K562 (cell line): ENCODE measurements around the gene ZBTB14. TPM values are rescaled to one million over a fixed set of nuclear protein-coding genes. Genes with fewer than 3 reads are reported as not detected.

Experiments
- BACH1 ChIP-seq: fragments of 200-800 bp; sonication (Bioruptor generic); IDR thresholded peaks from 2 replicates; pipeline ENCODE4 v1.6.1; 2016; ENCODE audit warnings: missing genetic modification characterization, missing compliant biosample characterization
- BMI1 ChIP-seq: fragments of 150-350 bp; IDR thresholded peaks from 2 replicates; pipeline ENCODE4 v1.6.1; 2014; ENCODE audit warnings: low read length
- FIP1L1 ChIP-seq: fragments of 200-400 bp; formaldehyde crosslinking; IDR thresholded peaks from 2 replicates; pipeline ENCODE4 v1.6.1; 2018; ENCODE audit warnings: mild to moderate bottlenecking, low read depth, low read length; ENCODE audit not compliant: poor library complexity, severe bottlenecking
- GATAD2B ChIP-seq: fragments of 450-650 bp; IDR thresholded peaks from 2 replicates; pipeline ENCODE4 v1.6.1; 2017; ENCODE audit warnings: mild to moderate bottlenecking, borderline replicate concordance
- HNRNPLL ChIP-seq: fragments of 200-400 bp; formaldehyde crosslinking; IDR thresholded peaks from 2 replicates; pipeline ENCODE4 v1.6.1; 2017; ENCODE audit warnings: low read length, low read depth, mild to moderate bottlenecking; ENCODE audit not compliant: poor library complexity, severe bottlenecking
- ILF3 ChIP-seq: fragments of 450-650 bp; IDR thresholded peaks from 2 replicates; pipeline ENCODE4 v1.6.1; 2018; ENCODE audit warnings: antibody characterized with exemption, mild to moderate bottlenecking, moderate library complexity, borderline replicate concordance
- L3MBTL2 ChIP-seq: fragments of 450-650 bp; IDR thresholded peaks from 2 replicates; pipeline ENCODE4 v1.6.1; 2016; ENCODE audit warnings: mild to moderate bottlenecking, moderate library complexity
- MTA1 ChIP-seq: fragments of 450-650 bp; IDR thresholded peaks from 2 replicates; pipeline ENCODE4 v1.6.1; 2017; ENCODE audit warnings: borderline replicate concordance
- NRF1 ChIP-seq, 2 experiments: fragments of 450-650 bp; IDR thresholded peaks in 1 of 2; conservative IDR thresholded peaks in 1 of 2; 2 replicates each; pipeline ENCODE4 v1.6.1; 2014; ENCODE audit warnings: mild to moderate bottlenecking in 2 of 2
- PHF8 ChIP-seq: fragments of 200-600 bp; sonication (generic); IDR thresholded peaks from 2 replicates; pipeline ENCODE4 v1.6.1; 2012; ENCODE audit warnings: mixed run types, mild to moderate bottlenecking, inconsistent platforms, low read length, moderate library complexity, borderline replicate concordance
- POLR2B ChIP-seq: fragments of 450-650 bp; IDR thresholded peaks from 2 replicates; pipeline ENCODE4 v1.6.1; 2018; ENCODE audit warnings: low read depth; ENCODE audit not compliant: partially characterized antibody
- POLR2H ChIP-seq: IDR thresholded peaks from 2 replicates; pipeline ENCODE4 v1.6.1; 2016; ENCODE audit warnings: missing genetic modification characterization, low read depth, mild to moderate bottlenecking, control low read depth, missing compliant biosample characterization, moderate library complexity
- RCOR1 ChIP-seq, 2 experiments: IDR thresholded peaks; 2 replicates each; pipeline ENCODE4 v1.6.1; 2012; ENCODE audit warnings: low read depth in 2 of 2, low read length in 2 of 2, borderline replicate concordance in 1 of 2, improper control_type of control experiment in 1 of 2
- RFX7 ChIP-seq: fragments of 250-450 bp; sonication (Bioruptor Pico); IDR thresholded peaks from 2 replicates; pipeline ENCODE4 v1.5.1; 2021; ENCODE audit warnings: mild to moderate bottlenecking
- SMAD4 ChIP-seq: fragments of 250-450 bp; sonication (Bioruptor Pico); conservative IDR thresholded peaks from 2 replicates; pipeline ENCODE4 v1.8.0; 2021; ENCODE audit warnings: inconsistent platforms, mild to moderate bottlenecking, moderate library complexity
- TEAD4 ChIP-seq, 2 experiments: sonication (generic) in 1 of 2; formaldehyde crosslinking in 1 of 2; IDR thresholded peaks; 2 replicates each; pipeline versions ENCODE4 v1.6.1 to v1.8.0; 2012 to 2022; ENCODE audit warnings: borderline replicate concordance in 1 of 2, inconsistent platforms in 1 of 2, low read length in 1 of 2, mild to moderate bottlenecking in 1 of 2, missing genetic modification reagents in 1 of 2
- TGIF2 ChIP-seq: sonication (generic); formaldehyde crosslinking; IDR thresholded peaks from 2 replicates; pipeline ENCODE4 v1.8.1; 2022; ENCODE audit warnings: mild to moderate bottlenecking, missing genetic modification reagents, moderate library complexity
- YY1 ChIP-seq, 3 experiments: IDR thresholded peaks; 2 replicates each; pipeline ENCODE4 v1.6.1; 2011; ENCODE audit warnings: low read length in 2 of 3, mild to moderate bottlenecking in 2 of 3, moderate library complexity in 2 of 3, borderline replicate concordance in 1 of 3, control low read depth in 1 of 3, low read depth in 1 of 3; ENCODE audit not compliant: insufficient read depth in 3 of 3, insufficient replicate concordance in 2 of 3, control insufficient read depth in 1 of 3, insufficient read length in 1 of 3; ENCODE audit errors: extremely low read depth in 1 of 3
- ZEB2 ChIP-seq: fragments of 450-650 bp; IDR thresholded peaks from 2 replicates; pipeline ENCODE4 v1.6.1; 2016
- ZFPM2 ChIP-seq: fragments of 250-450 bp; sonication (Bioruptor Pico); IDR thresholded peaks from 2 replicates; pipeline ENCODE4 v1.5.1; 2022; ENCODE audit warnings: mild to moderate bottlenecking
- ZKSCAN1 ChIP-seq: fragments of 150-350 bp; IDR thresholded peaks from 2 replicates; pipeline ENCODE4 v1.6.1; 2016; ENCODE audit warnings: low read depth, low read length
- ZNF134 ChIP-seq: fragments of 250-450 bp; sonication (Bioruptor Pico); conservative IDR thresholded peaks from 2 replicates; pipeline ENCODE4 v1.4.0; 2020
- ZNF41 ChIP-seq: fragments of 250-450 bp; sonication (Bioruptor Pico); conservative IDR thresholded peaks from 2 replicates; pipeline ENCODE4 v1.4.0; 2020; ENCODE audit warnings: mild to moderate bottlenecking
- ZNF57 ChIP-seq: fragments of 450-650 bp; formaldehyde crosslinking; IDR thresholded peaks from 2 replicates; pipeline ENCODE4 v1.4.0; 2020; ENCODE audit warnings: mild to moderate bottlenecking, moderate library complexity
- ZNF589 ChIP-seq: fragments of 200-800 bp; sonication (Bioruptor generic); IDR thresholded peaks from 2 replicates; pipeline ENCODE4 v1.6.1; 2016; ENCODE audit warnings: low read depth, missing genetic modification characterization, missing compliant biosample characterization
- polyA plus RNA-seq, 8 experiments: library from polyadenylated mRNA; depleted of rRNA in 4 of 8; stranded (reverse) in 5 of 8; unstranded in 3 of 8; fragments of >200 nt; fragmentation: Nextera tagmentation in 2 of 8; fragmentation: Illumina TruSeq in 1 of 8; extraction: Ambion mirVana in 2 of 8; extraction: Trizol in 1 of 8; gene quantifications; 2 replicates each; pipeline versions ENCODE4 v1.2.1 to v1.2.3, GENCODE V29; 2011 to 2014; ENCODE audit warnings: inconsistent platforms in 1 of 8, missing spikeins in 1 of 8
- total RNA-seq, 7 experiments: library from RNA; depleted of rRNA in 6 of 7; stranded (reverse); fragments of >200 nt in 6 of 7; fragmentation: Illumina TruSeq in 2 of 7; extraction: Trizol in 2 of 7; gene quantifications; 2 replicates each; pipeline versions ENCODE4 v1.2.1 to v1.2.3, GENCODE V29; 2011 to 2021; ENCODE audit warnings: low replicate concordance in 1 of 7
- TF ChIP-seq, protein P1 (sequence below): fragments of 250-450 bp; sonication (Bioruptor Pico); IDR thresholded peaks from 2 replicates; pipeline ENCODE4 v1.8.0; 2022; ENCODE audit warnings: inconsistent platforms, mild to moderate bottlenecking, moderate library complexity, borderline replicate concordance
- TF ChIP-seq, protein P2 (sequence below): fragments of 450-650 bp; IDR thresholded peaks from 2 replicates; pipeline ENCODE4 v1.6.1; 2016; ENCODE audit warnings: low read depth, mild to moderate bottlenecking, moderate library complexity

ZBTB14 gene
- total and polyA plus RNA-seq, 9 of the 15 experiments (the other 6 are each of a cell fraction or from before 2014, with no cell fraction given): 2.8 to 12.6 (median 9.0) TPM

DNA sequence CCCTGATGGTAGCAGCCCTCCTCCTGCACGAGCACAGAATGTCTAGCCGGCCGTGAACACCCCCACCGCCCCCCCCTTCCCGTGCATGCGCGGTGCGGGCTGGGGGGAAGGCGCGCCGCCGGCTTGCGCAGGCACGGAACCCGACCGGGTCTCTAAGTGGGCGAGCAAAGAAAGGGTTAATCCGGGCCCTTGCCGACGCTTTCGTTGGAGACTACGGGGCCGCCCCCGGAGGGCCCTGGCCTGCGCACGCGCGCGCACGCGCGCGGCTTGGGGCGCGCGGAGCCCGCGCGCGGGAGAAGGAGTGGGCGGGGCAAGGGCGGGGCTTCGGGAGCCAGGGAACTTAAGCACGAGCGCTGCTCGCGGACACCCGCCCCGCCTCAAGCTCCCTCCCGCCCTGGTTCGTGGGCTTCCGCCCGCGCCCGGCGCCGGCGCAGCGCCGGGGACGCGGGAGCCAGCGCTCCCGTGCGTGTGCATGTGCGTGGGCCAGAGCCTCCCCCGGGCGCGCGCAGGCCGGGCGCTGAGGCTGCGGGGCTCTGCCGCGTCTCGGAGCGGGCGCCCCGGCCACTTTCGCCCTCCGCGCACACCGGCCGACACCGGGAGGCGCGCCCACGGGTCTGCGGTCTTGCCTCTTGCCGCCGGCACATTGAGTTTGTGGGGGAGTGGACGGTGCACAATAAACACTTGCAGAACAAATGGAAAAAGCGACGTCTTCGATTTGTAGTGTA is 617 bp upstream of the ZBTB14 start (continued):
- TF ChIP-seq ZNF41 (0 out of 2 replicates have a peak, but pooled peaks have one; percentile 75), RFX7 (no peak), POLR2B (no peak), ZKSCAN1 (peak; percentile 58; the same call in 1 of the 2 replicates), YY1 (IDR thresholded peaks at IDR 0.05; ENCODE audit: borderline replicate concordance in 1 of 3, control insufficient read depth in 1 of 3, extremely low read depth in 1 of 3, insufficient read depth in 3 of 3, insufficient read length in 1 of 3, insufficient replicate concordance in 2 of 3, low read depth in 1 of 3, low read length in 2 of 3) (no peak), BMI1 (no peak), POLR2H (tag) (peak; percentile 70; the same call in 1 of the 2 replicates), ZEB2 (no peak), ZFPM2 (CRISPR knock-in tag) (0 out of 2 replicates have a peak, but pooled peaks have one; percentile 13), MTA1 (no peak), PHF8 (peak; percentile 69; the same call in 1 of the 2 replicates), ZNF57 (CRISPR knock-in tag) (no peak), ZNF134 (CRISPR knock-in tag) (no peak; the same call in 1 of the 2 replicates), ILF3 (no peak), FIP1L1 (peak; percentile 67), TGIF2 (CRISPR knock-in tag) (no peak), NRF1 (conservative IDR thresholded peaks at IDR 0.05 in 1 of 2, IDR thresholded peaks at IDR 0.05 in 1 of 2) (peak; percentile 96 to 97), HNRNPLL (peak; percentile 62), L3MBTL2 (no peak), ZNF589 (CRISPR knock-in tag) (peak; percentile 99), SMAD4 (CRISPR knock-in tag) (peak; percentile 91), BACH1 (peak; percentile 92), RCOR1 (IDR thresholded peaks at IDR 0.05; ENCODE audit: borderline replicate concordance in 1 of 2, low read depth in 2 of 2, low read length in 2 of 2) (0 out of 4 replicates have a peak, but pooled peaks of 1 of the 2 experiments have one; percentile 3), GATAD2B (peak; percentile 85; the same call in 1 of the 2 replicates), TEAD4 (IDR thresholded peaks at IDR 0.05; ENCODE audit: low read length) (no peak), TEAD4 (CRISPR knock-in tag; IDR thresholded peaks at IDR 0.05; ENCODE audit: borderline replicate concordance) (no peak)
- TF ChIP-seq, protein P1, sequence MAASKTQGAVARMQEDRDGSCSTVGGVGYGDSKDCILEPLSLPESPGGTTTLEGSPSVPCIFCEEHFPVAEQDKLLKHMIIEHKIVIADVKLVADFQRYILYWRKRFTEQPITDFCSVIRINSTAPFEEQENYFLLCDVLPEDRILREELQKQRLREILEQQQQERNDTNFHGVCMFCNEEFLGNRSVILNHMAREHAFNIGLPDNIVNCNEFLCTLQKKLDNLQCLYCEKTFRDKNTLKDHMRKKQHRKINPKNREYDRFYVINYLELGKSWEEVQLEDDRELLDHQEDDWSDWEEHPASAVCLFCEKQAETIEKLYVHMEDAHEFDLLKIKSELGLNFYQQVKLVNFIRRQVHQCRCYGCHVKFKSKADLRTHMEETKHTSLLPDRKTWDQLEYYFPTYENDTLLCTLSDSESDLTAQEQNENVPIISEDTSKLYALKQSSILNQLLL (CRISPR knock-in tag): no peak
- TF ChIP-seq, protein P2, sequence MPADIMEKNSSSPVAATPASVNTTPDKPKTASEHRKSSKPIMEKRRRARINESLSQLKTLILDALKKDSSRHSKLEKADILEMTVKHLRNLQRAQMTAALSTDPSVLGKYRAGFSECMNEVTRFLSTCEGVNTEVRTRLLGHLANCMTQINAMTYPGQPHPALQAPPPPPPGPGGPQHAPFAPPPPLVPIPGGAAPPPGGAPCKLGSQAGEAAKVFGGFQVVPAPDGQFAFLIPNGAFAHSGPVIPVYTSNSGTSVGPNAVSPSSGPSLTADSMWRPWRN: 0 out of 2 replicates have a peak, but pooled peaks have one; percentile 50
